HepG2 (cell line): ENCODE measurements around the gene ANK3. TPM values are rescaled to one million over a fixed set of nuclear protein-coding genes. Genes with fewer than 3 reads are reported as not detected.

Experiments
- ATAC-seq: fragments of 200-7000 bp; cut with Tn5 transposase; 3 replicates; pipeline ENCODE4 v1.9.1; 2020; ENCODE audit warnings: mild to moderate bottlenecking, moderate library complexity
- BruUV-seq: library from RNA; stranded (reverse); fragments of 400-500 nt; replicated peaks from 2 replicates; lab custom pipeline; 2021; lab: Mats Ljungman, UMichigan
- CTCF ChIA-PET: fragments of 300-600 bp; formaldehyde crosslinking; extraction: SDS; loops from one replicate; lab custom pipeline; 2021; ENCODE audit warnings: low total read pairs, inconsistent platforms, low intra/inter-chr PET ratio; lab: Yijun Ruan, JAX
- POLR2A ChIA-PET: fragments of 350-600 bp; sonication (Branson Sonifier 250); formaldehyde crosslinking; loops from one replicate; lab custom pipeline; 2020; ENCODE audit warnings: antibody characterized with exemption, inconsistent platforms; lab: Yijun Ruan, JAX
- DNase-seq: peaks from one replicate; pipeline ENCODE4 v3.0.0-alpha.2; 2015; ENCODE audit warnings: low spot score
- FAIRE-seq: peaks from 3 replicates; lab custom pipeline; 2011; peaks lifted over from hg19 to GRCh38; lab: Jason Lieb, UNC
- H2AFZ ChIP-seq: one replicate; pipeline ENCODE4 v1.6.1; 2011; ENCODE audit warnings: low read length, inconsistent platforms
- H3K27ac ChIP-seq: fragments of 300-600 bp; 3 replicates; pipeline ENCODE4 v1.8.0; 2011; ENCODE audit warnings: mixed run types, mild to moderate bottlenecking, mixed read lengths, low read length, inconsistent platforms; ENCODE audit not compliant: insufficient read depth; ENCODE audit errors: extremely low read length
- H3K27me3 ChIP-seq, 2 experiments: fragments of 200-600 bp in 1 of 2; 2 replicates in 1 of 2; 3 replicates in 1 of 2; pipeline versions ENCODE4 v1.6.0 to v1.8.0; 2011; ENCODE audit warnings: low read length in 2 of 2, mild to moderate bottlenecking in 2 of 2, moderate library complexity in 2 of 2, inconsistent platforms in 1 of 2; ENCODE audit not compliant: insufficient read depth in 2 of 2, control insufficient read depth in 1 of 2
- H3K36me3 ChIP-seq, 2 experiments: fragments of 200-600 bp in 1 of 2; replicated peaks in 1 of 2; 2 replicates in 1 of 2; 3 replicates in 1 of 2; pipeline versions ENCODE4 v1.5.1 to v1.8.0; 2011; ENCODE audit warnings: low read length in 2 of 2, inconsistent platforms in 1 of 2; ENCODE audit not compliant: insufficient read depth in 2 of 2, control insufficient read depth in 1 of 2
- H3K4me1 ChIP-seq: 2 replicates; pipeline ENCODE4 v1.5.1; 2012; ENCODE audit warnings: low read length, inconsistent platforms; ENCODE audit not compliant: insufficient read depth
- H3K4me2 ChIP-seq: 2 replicates; pipeline ENCODE4 v1.6.0; 2011; ENCODE audit warnings: low read depth, low read length, inconsistent platforms
- H3K4me3 ChIP-seq, 3 experiments: fragments of 200-600 bp in 1 of 3; sonication (generic), shearing (Covaris generic) in 1 of 3; replicated peaks in 1 of 3; 2 replicates each; pipeline ENCODE4 v1.5.1; 2011 to 2016; ENCODE audit warnings: low read length in 3 of 3, inconsistent platforms in 2 of 3, low read depth in 2 of 3, mild to moderate bottlenecking in 2 of 3, control low read depth in 1 of 3, mixed read lengths in 1 of 3; ENCODE audit not compliant: insufficient read depth in 1 of 3
- H3K79me2 ChIP-seq: one replicate; pipeline ENCODE4 v1.6.1; 2011; ENCODE audit warnings: low read length, inconsistent platforms; ENCODE audit not compliant: insufficient read depth
- H3K9ac ChIP-seq: 2 replicates; pipeline ENCODE4 v1.6.0; 2011; ENCODE audit warnings: mild to moderate bottlenecking, low read depth, low read length, inconsistent platforms; ENCODE audit not compliant: insufficient read depth
- H3K9me3 ChIP-seq: 2 replicates; pipeline ENCODE4 v1.5.1; 2012; ENCODE audit warnings: mild to moderate bottlenecking, low read length
- H4K20me1 ChIP-seq: 2 replicates; pipeline ENCODE4 v1.6.0; 2011; ENCODE audit warnings: inconsistent platforms, mild to moderate bottlenecking, low read length, moderate library complexity; ENCODE audit not compliant: insufficient read depth
- KDM3A ChIP-seq: IDR thresholded peaks from 2 replicates; pipeline ENCODE4 v1.6.1; 2018; ENCODE audit warnings: low read depth, missing compliant biosample characterization
- MEF2D ChIP-seq: sonication (generic); formaldehyde crosslinking; IDR thresholded peaks from 2 replicates; pipeline ENCODE4 v1.5.1; 2020; ENCODE audit warnings: mild to moderate bottlenecking, missing genetic modification reagents
- MZF1 ChIP-seq: sonication (generic); formaldehyde crosslinking; IDR thresholded peaks from 2 replicates; pipeline ENCODE4 v1.8.1; 2023; ENCODE audit warnings: mild to moderate bottlenecking, missing genetic modification reagents, borderline replicate concordance
- TBX3 ChIP-seq: fragments of 450-650 bp; IDR thresholded peaks from 2 replicates; pipeline ENCODE4 v1.6.1; 2017; ENCODE audit warnings: antibody characterized with exemption, mild to moderate bottlenecking, inconsistent platforms, borderline replicate concordance
- ZFP36L2 ChIP-seq: sonication (generic); formaldehyde crosslinking; IDR thresholded peaks from 2 replicates; pipeline ENCODE4 v1.4.0; 2020; ENCODE audit warnings: missing genetic modification reagents
- ZNF224 ChIP-seq: sonication (generic); formaldehyde crosslinking; IDR thresholded peaks from 2 replicates; pipeline ENCODE4 v1.5.0; 2020; ENCODE audit warnings: mild to moderate bottlenecking, missing genetic modification reagents
- ZNF547 ChIP-seq: sonication (generic); formaldehyde crosslinking; IDR thresholded peaks from 2 replicates; pipeline ENCODE4 v1.5.1; 2020; ENCODE audit warnings: mild to moderate bottlenecking, missing genetic modification reagents
- ZNF567 ChIP-seq: sonication (generic); formaldehyde crosslinking; IDR thresholded peaks from 2 replicates; pipeline ENCODE4 v1.8.1; 2023; ENCODE audit warnings: mild to moderate bottlenecking, missing genetic modification reagents, borderline replicate concordance
- in situ Hi-C: cut with HindIII; loops from 2 replicates; pipeline ENCODE4 v1.10.0; 2017; ENCODE audit warnings: low pct_unique_long_range_greater_than_20kb; ENCODE audit not compliant: extremely low pct_ligation_motif_present
- intact Hi-C: fragments of 100-400 bp; cut with micrococcal nuclease; formaldehyde crosslinking; loops from one replicate; pipeline ENCODE4 v1.10.0; 2022; ENCODE audit not compliant: unreplicated experiment
- polyA plus RNA-seq, 8 experiments: library from polyadenylated mRNA; depleted of rRNA in 3 of 8; stranded (reverse) in 7 of 8; unstranded in 1 of 8; fragments of >200 nt; fragmentation: Illumina TruSeq in 4 of 8; extraction: Trizol in 4 of 8; gene quantifications; 2 replicates each; pipeline versions ENCODE4 v1.2.1 to v1.2.3, GENCODE V29; 2011 to 2016; ENCODE audit warnings: low read depth in 4 of 8, missing spikeins in 1 of 8, mixed read lengths in 1 of 8; ENCODE audit not compliant: insufficient read depth in 1 of 8
- total RNA-seq, 5 experiments: library from RNA; depleted of rRNA; stranded (reverse); fragments of >200 nt; fragmentation: Illumina TruSeq; extraction: Trizol; gene quantifications; 2 replicates each; pipeline ENCODE4 v1.2.3, GENCODE V29; 2016; ENCODE audit warnings: low read depth in 1 of 5
- TF ChIP-seq, protein P1 (sequence below): sonication (generic); formaldehyde crosslinking; IDR thresholded peaks from 2 replicates; pipeline ENCODE4 v1.8.1; 2022; ENCODE audit warnings: low read depth, mild to moderate bottlenecking, missing genetic modification reagents
- TF ChIP-seq, protein P2 (sequence below): sonication (generic); formaldehyde crosslinking; IDR thresholded peaks from 2 replicates; pipeline ENCODE4 v1.5.0; 2020; ENCODE audit warnings: mild to moderate bottlenecking, missing genetic modification reagents
- TF ChIP-seq, protein P3 (sequence below): IDR thresholded peaks from 2 replicates; pipeline ENCODE4 v1.6.1; 2012; ENCODE audit warnings: low read length, improper control_type of control experiment
- TF ChIP-seq, protein P4 (sequence below): IDR thresholded peaks from 2 replicates; pipeline ENCODE4 v1.6.1; 2016; ENCODE audit warnings: missing biosample characterization, missing genetic modification reagents, low read depth
- TF ChIP-seq, protein P5 (sequence below): sonication (generic); formaldehyde crosslinking; IDR thresholded peaks from 2 replicates; pipeline ENCODE4 v1.8.1; 2023; ENCODE audit warnings: missing genetic modification reagents, mild to moderate bottlenecking, borderline replicate concordance
- TF ChIP-seq, protein P6 (sequence below): sonication (generic); formaldehyde crosslinking; IDR thresholded peaks from 2 replicates; pipeline ENCODE4 v1.8.1; 2023; ENCODE audit warnings: mild to moderate bottlenecking, missing genetic modification reagents, borderline replicate concordance

ANK3 gene
- total and polyA plus RNA-seq, 2 of the 13 experiments (the other 11 are each of a cell fraction or from before 2014, with no cell fraction given), result not detected

DNA sequence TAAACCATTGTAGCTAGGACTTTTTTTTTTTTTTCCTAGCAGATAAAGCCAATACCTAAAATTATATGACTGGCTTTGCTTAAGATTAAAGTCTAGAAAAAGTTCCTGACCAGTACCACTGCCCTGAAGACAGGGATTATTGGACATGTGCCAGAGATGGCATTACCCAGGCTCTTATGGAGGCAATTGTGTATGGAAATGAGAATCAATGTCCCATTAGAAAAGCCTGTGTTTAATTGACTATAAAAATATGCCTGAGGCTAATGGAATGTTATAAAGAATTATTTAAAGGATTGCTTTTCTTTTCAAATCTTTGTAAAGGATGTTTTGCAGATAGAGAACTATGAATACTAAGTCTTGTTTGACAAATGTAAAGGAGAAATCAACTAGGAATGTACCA lies 196.7 kb downstream of the ANK3 start:
- BruUV-seq, result no TSS peak
- Histone ChIP-seq H2AFZ (no peak overlapping the region), H3K4me1 (no peaks in the 10 kb centered on the region), H3K9ac (no peak overlapping the region), H3K27me3 (no peaks in the 10 kb centered on the region), H3K36me3 (no peaks in the 10 kb centered on the region), H3K4me2 (no peak overlapping the region), H3K4me3 (no peak overlapping the region), H4K20me1 (no peaks in the 10 kb centered on the region), H3K27ac (no peak overlapping the region), H3K9me3 (no peaks in the 10 kb centered on the region), H3K79me2 (no peaks in the 10 kb centered on the region)
- ATAC-seq (no peak), DNase-seq (no peak), FAIRE-seq (no peak)
- in situ Hi-C loops (no loop called here), intact Hi-C loops (no loop called here)
- ChIA-PET POLR2A (no interaction called here), CTCF (no interaction called here)
- no peak for TF ChIP-seq KDM3A (CRISPR knock-in tag)
- TF ChIP-seq, protein P1, sequence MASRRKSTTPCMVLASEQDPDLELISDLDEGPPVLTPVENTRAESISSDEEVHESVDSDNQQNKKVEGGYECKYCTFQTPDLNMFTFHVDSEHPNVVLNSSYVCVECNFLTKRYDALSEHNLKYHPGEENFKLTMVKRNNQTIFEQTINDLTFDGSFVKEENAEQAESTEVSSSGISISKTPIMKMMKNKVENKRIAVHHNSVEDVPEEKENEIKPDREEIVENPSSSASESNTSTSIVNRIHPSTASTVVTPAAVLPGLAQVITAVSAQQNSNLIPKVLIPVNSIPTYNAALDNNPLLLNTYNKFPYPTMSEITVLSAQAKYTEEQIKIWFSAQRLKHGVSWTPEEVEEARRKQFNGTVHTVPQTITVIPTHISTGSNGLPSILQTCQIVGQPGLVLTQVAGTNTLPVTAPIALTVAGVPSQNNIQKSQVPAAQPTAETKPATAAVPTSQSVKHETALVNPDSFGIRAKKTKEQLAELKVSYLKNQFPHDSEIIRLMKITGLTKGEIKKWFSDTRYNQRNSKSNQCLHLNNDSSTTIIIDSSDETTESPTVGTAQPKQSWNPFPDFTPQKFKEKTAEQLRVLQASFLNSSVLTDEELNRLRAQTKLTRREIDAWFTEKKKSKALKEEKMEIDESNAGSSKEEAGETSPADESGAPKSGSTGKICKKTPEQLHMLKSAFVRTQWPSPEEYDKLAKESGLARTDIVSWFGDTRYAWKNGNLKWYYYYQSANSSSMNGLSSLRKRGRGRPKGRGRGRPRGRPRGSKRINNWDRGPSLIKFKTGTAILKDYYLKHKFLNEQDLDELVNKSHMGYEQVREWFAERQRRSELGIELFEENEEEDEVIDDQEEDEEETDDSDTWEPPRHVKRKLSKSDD (CRISPR knock-in tag), result no peak
- TF ChIP-seq, protein P2, sequence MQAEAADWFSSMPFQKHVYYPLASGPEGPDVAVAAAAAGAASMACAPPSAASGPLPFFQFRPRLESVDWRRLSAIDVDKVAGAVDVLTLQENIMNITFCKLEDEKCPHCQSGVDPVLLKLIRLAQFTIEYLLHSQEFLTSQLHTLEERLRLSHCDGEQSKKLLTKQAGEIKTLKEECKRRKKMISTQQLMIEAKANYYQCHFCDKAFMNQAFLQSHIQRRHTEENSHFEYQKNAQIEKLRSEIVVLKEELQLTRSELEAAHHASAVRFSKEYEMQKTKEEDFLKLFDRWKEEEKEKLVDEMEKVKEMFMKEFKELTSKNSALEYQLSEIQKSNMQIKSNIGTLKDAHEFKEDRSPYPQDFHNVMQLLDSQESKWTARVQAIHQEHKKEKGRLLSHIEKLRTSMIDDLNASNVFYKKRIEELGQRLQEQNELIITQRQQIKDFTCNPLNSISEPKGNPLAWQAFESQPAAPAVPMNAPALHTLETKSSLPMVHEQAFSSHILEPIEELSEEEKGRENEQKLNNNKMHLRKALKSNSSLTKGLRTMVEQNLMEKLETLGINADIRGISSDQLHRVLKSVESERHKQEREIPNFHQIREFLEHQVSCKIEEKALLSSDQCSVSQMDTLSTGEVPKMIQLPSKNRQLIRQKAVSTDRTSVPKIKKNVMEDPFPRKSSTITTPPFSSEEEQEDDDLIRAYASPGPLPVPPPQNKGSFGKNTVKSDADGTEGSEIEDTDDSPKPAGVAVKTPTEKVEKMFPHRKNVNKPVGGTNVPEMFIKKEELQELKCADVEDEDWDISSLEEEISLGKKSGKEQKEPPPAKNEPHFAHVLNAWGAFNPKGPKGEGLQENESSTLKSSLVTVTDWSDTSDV, result no peak
- TF ChIP-seq, protein P3, sequence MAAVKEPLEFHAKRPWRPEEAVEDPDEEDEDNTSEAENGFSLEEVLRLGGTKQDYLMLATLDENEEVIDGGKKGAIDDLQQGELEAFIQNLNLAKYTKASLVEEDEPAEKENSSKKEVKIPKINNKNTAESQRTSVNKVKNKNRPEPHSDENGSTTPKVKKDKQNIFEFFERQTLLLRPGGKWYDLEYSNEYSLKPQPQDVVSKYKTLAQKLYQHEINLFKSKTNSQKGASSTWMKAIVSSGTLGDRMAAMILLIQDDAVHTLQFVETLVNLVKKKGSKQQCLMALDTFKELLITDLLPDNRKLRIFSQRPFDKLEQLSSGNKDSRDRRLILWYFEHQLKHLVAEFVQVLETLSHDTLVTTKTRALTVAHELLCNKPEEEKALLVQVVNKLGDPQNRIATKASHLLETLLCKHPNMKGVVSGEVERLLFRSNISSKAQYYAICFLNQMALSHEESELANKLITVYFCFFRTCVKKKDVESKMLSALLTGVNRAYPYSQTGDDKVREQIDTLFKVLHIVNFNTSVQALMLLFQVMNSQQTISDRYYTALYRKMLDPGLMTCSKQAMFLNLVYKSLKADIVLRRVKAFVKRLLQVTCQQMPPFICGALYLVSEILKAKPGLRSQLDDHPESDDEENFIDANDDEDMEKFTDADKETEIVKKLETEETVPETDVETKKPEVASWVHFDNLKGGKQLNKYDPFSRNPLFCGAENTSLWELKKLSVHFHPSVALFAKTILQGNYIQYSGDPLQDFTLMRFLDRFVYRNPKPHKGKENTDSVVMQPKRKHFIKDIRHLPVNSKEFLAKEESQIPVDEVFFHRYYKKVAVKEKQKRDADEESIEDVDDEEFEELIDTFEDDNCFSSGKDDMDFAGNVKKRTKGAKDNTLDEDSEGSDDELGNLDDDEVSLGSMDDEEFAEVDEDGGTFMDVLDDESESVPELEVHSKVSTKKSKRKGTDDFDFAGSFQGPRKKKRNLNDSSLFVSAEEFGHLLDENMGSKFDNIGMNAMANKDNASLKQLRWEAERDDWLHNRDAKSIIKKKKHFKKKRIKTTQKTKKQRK, result no peak
- TF ChIP-seq ZNF547, result no peak
- no peak for TF ChIP-seq ZNF224 (CRISPR knock-in tag)
- TF ChIP-seq ZNF567 (CRISPR knock-in tag), result no peak
- TF ChIP-seq, protein P4, sequence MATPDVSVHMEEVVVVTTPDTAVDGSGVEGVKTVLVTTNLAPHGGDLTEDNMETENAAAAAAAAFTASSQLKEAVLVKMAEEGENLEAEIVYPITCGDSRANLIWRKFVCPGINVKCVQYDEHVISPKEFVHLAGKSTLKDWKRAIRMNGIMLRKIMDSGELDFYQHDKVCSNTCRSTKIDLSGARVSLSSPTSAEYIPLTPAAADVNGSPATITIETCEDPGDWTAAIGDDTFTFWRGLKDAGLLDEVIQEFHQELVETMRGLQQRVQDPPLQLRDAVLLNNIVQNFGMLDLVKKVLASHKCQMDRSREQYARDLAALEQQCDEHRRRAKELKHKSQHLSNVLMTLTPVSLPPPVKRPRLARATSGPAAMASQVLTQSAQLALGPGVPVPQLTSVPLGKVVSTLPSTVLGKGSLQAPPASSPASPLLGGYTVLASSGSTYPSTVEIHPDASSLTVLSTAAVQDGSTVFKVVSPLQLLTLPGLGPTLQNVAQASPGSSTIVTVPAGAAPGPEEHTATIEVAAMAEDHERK (CRISPR knock-in tag), result no peak
- TF ChIP-seq TBX3, result no peak
- TF ChIP-seq, protein P5, sequence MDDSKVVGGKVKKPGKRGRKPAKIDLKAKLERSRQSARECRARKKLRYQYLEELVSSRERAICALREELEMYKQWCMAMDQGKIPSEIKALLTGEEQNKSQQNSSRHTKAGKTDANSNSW (CRISPR knock-in tag), result no peak
- TF ChIP-seq MZF1 (CRISPR knock-in tag), result no peak
- TF ChIP-seq ZFP36L2, result no peak
- TF ChIP-seq, protein P6, sequence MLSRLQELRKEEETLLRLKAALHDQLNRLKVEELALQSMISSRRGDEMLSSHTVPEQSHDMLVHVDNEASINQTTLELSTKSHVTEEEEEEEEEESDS (CRISPR knock-in tag), result no peak
- TF ChIP-seq MEF2D (CRISPR knock-in tag), result no peak
